ENCODE measurements around the gene KCND2.
A peak's percentile ranks its signal among the peaks of the same experiment; 100 is the strongest.

The KCND2 gene

DNA sequence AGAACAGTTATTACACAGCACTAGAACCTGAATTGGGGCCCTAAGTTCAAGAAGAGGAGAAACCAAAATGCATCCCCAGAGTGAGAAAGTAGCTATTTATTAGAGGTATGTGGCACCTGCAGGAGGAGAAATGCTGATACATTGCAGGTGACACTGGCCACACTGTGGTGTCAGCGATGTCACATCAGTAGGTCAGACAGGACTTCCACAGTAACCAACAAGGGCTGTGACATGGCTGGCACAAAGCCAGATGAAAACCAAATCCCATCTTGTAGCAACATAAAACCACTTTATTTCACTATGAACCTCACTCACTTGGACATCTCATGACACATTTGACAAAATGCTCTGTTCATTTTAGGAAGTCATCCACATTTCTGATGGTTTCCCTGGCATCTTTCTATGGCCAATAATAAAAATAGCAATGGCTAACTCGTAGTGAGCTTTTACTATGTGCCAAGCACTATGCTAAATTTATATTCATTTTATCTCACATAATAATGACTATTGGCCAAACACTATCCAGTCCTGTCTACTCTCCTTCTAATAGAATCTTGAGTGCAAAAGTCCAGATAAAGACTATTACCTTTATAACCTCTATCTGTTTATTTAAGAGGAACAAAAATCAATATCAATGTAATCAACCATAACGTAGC, 430.7 kb downstream of the KCND2 start:
- DNase-seq (ENCODE audit: low spot score), result no peak

DNA sequence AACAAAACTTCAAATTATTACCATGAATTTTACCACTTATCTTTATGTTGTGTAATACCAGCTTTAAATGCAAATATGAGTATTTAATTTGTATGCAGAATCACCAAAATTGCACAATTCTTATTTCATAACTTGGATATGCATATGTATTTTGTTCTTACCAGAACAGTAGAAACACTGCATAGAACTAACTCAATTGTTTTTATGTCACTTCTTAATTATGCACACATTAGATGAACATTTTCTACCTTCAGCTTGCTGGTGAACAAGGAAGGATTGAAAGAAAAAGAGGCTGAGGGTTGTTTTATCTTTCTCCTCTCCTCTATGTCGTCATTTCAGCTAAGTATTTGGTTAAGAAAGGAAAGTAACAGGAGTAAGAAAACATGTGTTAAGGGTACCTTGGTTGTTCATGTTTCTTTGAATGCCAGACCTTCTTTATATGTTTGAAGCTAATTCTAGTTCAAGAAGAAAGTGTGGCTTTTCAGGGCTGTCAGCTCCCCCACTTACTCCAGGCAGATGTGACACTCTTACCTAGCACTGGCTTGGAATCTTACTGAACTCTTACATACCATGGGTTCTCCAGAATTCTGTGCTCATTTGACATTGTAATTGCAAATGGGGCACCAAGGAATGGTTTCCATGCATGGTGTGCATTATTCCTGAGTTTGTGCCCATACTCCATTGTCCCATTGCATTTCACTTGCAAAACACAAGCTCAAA, 436.4 kb downstream of the KCND2 start:
- DNase-seq (ENCODE audit: low spot score), result no peak

GRCh38 chr7:120709972-120710320, 437.0 kb downstream of the KCND2 start:
- DNase-seq (ENCODE audit: low spot score), result no peak

- DNase-seq (ENCODE audit: low spot score), result no peak
Measured at GRCh38 chr7:120714945-120715344, 442.0 kb downstream of the KCND2 start.

DNA sequence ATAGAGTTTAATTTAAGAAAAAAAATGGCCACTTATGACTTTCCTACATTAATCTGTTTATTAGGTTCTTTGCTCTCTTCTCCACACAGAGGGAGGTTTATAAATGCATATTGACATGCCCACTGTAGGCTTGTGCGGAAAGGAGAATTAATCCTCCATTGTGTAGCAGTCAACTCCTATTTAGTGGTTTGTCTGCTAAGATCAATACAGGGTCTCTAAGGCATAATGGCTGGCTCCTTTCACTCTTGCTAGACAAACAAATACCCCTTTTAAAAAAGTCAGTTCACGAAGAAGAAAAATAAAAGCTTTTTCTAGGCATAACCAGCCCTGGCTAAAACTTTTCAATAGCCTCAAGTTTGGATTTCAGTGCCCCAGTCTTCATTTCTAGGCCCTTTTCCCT, 443.3 kb downstream of the KCND2 start:
- no peak for DNase-seq (ENCODE audit: low spot score)

DNA sequence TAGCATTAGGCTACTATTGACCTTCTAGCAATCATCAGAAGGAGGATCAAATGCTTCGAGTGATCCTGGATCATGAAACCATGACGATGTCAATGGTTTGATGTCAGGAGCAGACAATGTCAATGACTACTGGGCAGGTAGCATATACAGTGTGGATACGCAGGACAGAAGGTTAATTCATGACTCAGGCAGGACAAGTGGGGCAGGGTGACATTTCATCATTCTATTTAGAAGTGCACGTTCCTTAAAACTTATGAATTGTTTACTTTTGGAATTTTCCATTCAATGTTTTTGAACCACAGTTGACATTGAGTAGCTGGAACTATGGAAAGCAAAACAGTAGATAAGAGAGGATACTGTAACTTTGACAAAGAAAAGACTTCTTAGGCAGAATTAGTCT, 444.2 kb downstream of the KCND2 start:
- no peak for DNase-seq (ENCODE audit: low spot score)

- no peak for DNase-seq (ENCODE audit: low spot score)
Measured at GRCh38 chr7:120718361-120718760, 445.4 kb downstream of the KCND2 start.

GRCh38 chr7:120720317-120720716, 447.3 kb downstream of the KCND2 start:
- no peak for DNase-seq (ENCODE audit: low spot score)

- no peak for DNase-seq (ENCODE audit: low spot score)
Measured at GRCh38 chr7:120723465-120724385, 450.8 kb downstream of the KCND2 start.

GRCh38 chr7:120724448-120724847, 451.5 kb downstream of the KCND2 start:
- DNase-seq (ENCODE audit: low spot score), result no peak

- no peak for DNase-seq (ENCODE audit: low spot score)
Measured at GRCh38 chr7:120724955-120725354, 452.0 kb downstream of the KCND2 start.

GRCh38 chr7:120725376-120726039, 452.5 kb downstream of the KCND2 start:
- DNase-seq (ENCODE audit: low spot score), result no peak

DNA sequence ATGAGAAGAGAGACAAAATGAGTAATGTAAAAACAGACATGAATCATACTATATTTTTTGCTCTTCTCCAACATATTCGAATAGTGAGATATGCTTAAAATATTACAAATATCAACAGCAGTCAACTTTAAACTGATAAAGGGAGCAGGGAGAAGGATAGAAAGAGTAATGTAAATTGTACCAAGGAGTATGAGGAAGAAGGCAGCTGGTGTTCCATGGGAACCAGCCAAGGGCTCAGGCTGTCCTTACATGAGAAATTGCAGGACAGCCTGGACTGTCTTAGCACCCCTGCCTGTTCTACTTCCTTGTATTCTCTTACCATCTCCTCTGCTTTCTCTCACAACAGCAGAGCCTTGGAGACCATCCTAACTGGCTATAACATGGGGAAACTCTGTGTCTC, 456.3 kb downstream of the KCND2 start:
- no peak for DNase-seq (ENCODE audit: low spot score)

- DNase-seq (ENCODE audit: low spot score), result no peak
Measured at GRCh38 chr7:120731271-120731670, 458.3 kb downstream of the KCND2 start.

DNA sequence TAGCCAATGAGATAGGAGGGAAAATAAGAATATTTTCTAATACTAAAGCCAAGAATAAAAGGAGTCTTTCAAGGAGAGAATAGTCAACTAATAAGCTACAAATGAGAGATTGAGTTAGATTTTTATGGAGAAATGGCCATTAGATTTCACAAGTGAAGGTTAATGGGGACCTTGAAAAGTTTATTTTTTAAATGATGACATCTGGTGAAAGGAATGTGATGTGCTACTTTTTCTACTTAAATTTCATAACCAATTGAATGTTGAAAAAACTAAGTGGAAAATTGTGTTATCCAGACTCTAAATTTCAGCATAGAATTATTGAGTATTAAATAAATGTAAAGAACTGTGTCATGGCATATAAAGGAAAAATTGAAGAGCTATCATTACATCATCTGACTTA, 459.3 kb downstream of the KCND2 start:
- no peak for DNase-seq (ENCODE audit: low spot score)

- no peak for DNase-seq (ENCODE audit: low spot score)
Measured at GRCh38 chr7:120733143-120733542, 460.2 kb downstream of the KCND2 start.

- no peak for DNase-seq (ENCODE audit: low spot score)
Measured at GRCh38 chr7:120733835-120734234, 460.9 kb downstream of the KCND2 start.

DNA sequence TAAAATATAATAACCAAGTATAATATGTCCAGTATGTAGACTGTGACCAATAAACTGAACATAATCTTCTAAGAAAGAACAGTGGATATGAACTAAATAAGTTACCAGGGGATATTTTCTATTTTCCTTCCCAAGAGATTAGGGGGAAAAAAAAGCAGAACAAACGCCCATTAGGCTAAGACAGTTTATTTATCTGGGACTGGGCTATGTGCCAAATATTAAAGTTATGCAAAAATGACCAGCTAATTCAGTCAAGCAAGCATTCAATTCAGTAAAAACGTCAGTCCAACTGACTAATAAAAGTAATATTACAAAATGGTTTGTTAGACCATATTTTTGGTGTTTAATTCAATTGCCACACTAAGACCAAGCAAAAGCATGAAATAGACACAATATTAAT, 462.8 kb downstream of the KCND2 start:
- no peak for DNase-seq (ENCODE audit: low spot score)

GRCh38 chr7:120738816-120739215, 465.8 kb downstream of the KCND2 start:
- DNase-seq (ENCODE audit: low spot score), result no peak

- DNase-seq (ENCODE audit: low spot score), result no peak
Measured at GRCh38 chr7:120740348-120740747, 467.4 kb downstream of the KCND2 start.

DNA sequence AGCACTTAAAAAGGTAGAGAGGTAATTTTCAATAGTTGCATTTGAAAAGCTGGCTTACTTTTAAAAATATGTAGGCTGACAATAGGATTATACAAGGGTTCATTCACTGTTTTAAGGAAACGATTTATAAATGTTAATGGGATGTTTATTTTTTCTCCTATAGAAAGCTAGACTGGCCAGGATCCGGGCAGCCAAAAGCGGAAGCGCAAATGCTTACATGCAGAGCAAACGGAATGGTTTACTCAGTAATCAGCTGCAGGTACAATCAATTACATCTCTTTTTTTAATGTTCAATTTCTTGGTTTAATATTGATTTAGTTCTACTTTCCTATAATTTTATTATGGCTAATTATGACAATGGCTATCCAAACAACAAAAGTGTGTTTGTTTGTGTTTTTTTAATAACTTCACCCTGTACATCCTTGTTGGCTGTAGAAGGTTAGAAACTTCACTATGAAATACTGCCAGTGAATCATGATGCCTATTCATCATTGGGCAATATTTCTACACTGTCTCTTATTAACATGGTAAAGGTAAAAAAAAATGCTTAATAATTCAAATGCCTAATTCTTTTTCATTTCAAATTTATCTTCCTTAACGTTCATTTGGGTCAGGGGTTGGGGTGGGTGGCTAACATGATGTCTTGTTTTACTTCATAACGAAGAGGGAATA, 468.5 kb downstream of the KCND2 start:
- no peak for DNase-seq (ENCODE audit: low spot score)

DNA sequence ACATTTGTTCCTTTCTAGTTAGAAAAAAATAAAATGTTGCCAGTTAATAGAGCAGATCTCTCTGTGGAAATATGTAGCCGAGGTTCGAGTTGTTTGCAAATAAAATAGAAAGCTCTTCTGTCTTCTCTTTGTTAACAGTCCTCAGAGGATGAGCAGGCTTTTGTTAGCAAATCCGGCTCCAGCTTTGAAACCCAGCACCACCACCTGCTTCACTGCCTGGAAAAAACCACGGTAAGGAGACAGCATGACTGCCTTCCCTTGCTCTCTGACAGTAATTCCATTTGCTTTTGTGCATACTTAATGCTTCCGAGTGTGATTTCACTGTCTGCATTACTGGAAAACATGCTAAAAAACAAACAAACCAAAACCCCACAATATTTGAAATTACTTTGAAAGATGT, 469.4 kb downstream of the KCND2 start:
- peak; percentile 62 for DNase-seq (ENCODE audit: low spot score)

Data from Ammon's horn (tissue), 1 donor.